NB4 (cell line): Measurements from ENCODE around the gene ADORA1.

Experiments used
- CTCF ChIP-seq: IDR thresholded peaks from one replicate; pipeline ENCODE4 v1.5.1; 2012; ENCODE audit warnings: low read depth, low read length
- MAX ChIP-seq: IDR thresholded peaks from 2 replicates; pipeline ENCODE4 v1.6.1; 2011; ENCODE audit warnings: low read depth, low read length
- MYC ChIP-seq: IDR thresholded peaks from 2 replicates; pipeline ENCODE4 v1.6.1; 2011; ENCODE audit warnings: low read depth, low read length
- POLR2A ChIP-seq: IDR thresholded peaks from 2 replicates; pipeline ENCODE4 v1.6.1; 2011; ENCODE audit warnings: mild to moderate bottlenecking; ENCODE audit not compliant: insufficient read length; ENCODE audit errors: extremely low read depth

DNA sequence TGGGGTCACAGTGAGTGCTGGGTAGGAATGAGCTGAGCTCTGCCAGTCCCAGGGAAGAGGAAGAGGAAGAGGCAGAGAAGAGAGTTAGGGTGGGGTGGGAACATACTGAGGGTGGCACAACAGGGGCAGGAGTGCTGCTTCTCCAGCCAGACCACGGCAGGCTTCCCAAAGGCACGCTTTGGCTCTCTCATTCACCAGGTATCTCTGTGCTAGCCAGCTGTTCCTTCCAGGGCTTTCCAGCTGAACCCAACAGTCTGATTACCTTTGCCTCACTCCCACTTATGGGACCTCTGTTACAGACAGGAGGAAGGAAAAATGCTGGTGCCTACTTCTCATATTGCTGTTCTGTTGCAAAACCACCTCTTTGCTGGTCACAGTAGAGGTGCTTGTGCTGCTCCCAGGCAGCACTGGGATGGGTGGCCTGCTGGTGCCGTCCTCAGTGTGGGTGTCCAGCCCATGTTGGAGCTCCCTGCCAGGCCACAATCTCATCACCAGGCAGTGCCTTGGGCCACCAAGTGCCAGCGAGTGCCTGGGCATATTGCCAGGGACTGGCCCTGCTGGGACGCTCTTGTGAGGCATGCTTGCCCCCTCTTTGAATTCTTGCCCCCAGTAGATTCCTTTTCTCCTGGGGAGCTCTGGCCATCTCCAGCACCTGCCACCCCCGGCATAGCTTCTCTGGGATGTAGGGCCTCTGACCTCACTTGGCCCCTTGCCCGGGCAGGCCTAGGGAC lies 2.1 kb downstream of the ADORA1 start:
- TF ChIP-seq POLR2A (no peak), CTCF (no peak), MYC (no peak), MAX (no peak)
